ENCODE data around the gene SPDEF.
A peak's percentile ranks its signal among the peaks of the same experiment; 100 is the strongest.

The SPDEF gene

GRCh38 chr6:34574647-34575293 lies 18.6 kb upstream of the SPDEF start:
- no peaks in the 10 kb centered on the region for H3K27me3 Mint-ChIP-seq
- no peak overlapping the region for H3K27ac Mint-ChIP-seq
- no peaks in the 10 kb centered on the region for H3K4me1 Mint-ChIP-seq (ENCODE audit: low read depth)
- H3K36me3 Mint-ChIP-seq (ENCODE audit: low read depth) = no peaks in the 10 kb centered on the region
- no peaks in the 10 kb centered on the region for H3K9me3 Mint-ChIP-seq
- H3K4me3 Mint-ChIP-seq = no peak overlapping the region

- no peaks in the 10 kb centered on the region for H3K36me3 Mint-ChIP-seq (ENCODE audit: low read depth)
- no peaks in the 10 kb centered on the region for H3K4me1 Mint-ChIP-seq (ENCODE audit: low read depth)
- no peak overlapping the region for H3K4me3 Mint-ChIP-seq
- H3K27ac Mint-ChIP-seq = no peak overlapping the region
- H3K9me3 Mint-ChIP-seq = no peaks in the 10 kb centered on the region
- H3K27me3 Mint-ChIP-seq = no peaks in the 10 kb centered on the region
Observed at GRCh38 chr6:34573567-34574183, 17.5 kb upstream of the SPDEF start.

- Mint-ChIP-seq H3K36me3 (ENCODE audit: low read depth) (no peaks in the 10 kb centered on the region), H3K27me3 (no peaks in the 10 kb centered on the region), H3K4me3 (no peak overlapping the region), H3K9me3 (no peaks in the 10 kb centered on the region), H3K4me1 (ENCODE audit: low read depth) (no peaks in the 10 kb centered on the region), H3K27ac (no peak overlapping the region)
Observed at GRCh38 chr6:34572585-34572984, 16.5 kb upstream of the SPDEF start.

- Mint-ChIP-seq H3K9me3 (no peaks in the 10 kb centered on the region), H3K4me1 (ENCODE audit: low read depth) (no peaks in the 10 kb centered on the region), H3K36me3 (ENCODE audit: low read depth) (no peaks in the 10 kb centered on the region), H3K4me3 (no peak overlapping the region), H3K27me3 (no peaks in the 10 kb centered on the region), H3K27ac (no peak overlapping the region)
Observed at GRCh38 chr6:34572021-34572420, 15.9 kb upstream of the SPDEF start.

- Mint-ChIP-seq H3K4me1 (ENCODE audit: low read depth) (no peaks in the 10 kb centered on the region), H3K4me3 (no peak overlapping the region), H3K36me3 (ENCODE audit: low read depth) (no peaks in the 10 kb centered on the region), H3K27ac (no peak overlapping the region), H3K9me3 (no peaks in the 10 kb centered on the region), H3K27me3 (no peaks in the 10 kb centered on the region)
Observed at GRCh38 chr6:34571388-34571787, 15.3 kb upstream of the SPDEF start.

GRCh38 chr6:34570066-34570833 lies 14.1 kb upstream of the SPDEF start:
- H3K4me1 Mint-ChIP-seq (ENCODE audit: low read depth) = no peaks in the 10 kb centered on the region
- no peaks in the 10 kb centered on the region for H3K36me3 Mint-ChIP-seq (ENCODE audit: low read depth)
- H3K4me3 Mint-ChIP-seq = no peak overlapping the region
- H3K27ac Mint-ChIP-seq = peak overlapping the region; percentile 12
- no peaks in the 10 kb centered on the region for H3K9me3 Mint-ChIP-seq
- H3K27me3 Mint-ChIP-seq = no peaks in the 10 kb centered on the region

GRCh38 chr6:34569361-34569973 lies 13.3 kb upstream of the SPDEF start:
- Mint-ChIP-seq H3K36me3 (ENCODE audit: low read depth) (no peaks in the 10 kb centered on the region), H3K9me3 (no peaks in the 10 kb centered on the region), H3K4me1 (ENCODE audit: low read depth) (no peaks in the 10 kb centered on the region)

GRCh38 chr6:34568341-34569201 lies 12.4 kb upstream of the SPDEF start:
- no peaks in the 10 kb centered on the region for H3K9me3 Mint-ChIP-seq
- H3K27me3 Mint-ChIP-seq = no peaks in the 10 kb centered on the region
- H3K4me1 Mint-ChIP-seq (ENCODE audit: low read depth) = no peaks in the 10 kb centered on the region
- no peaks in the 10 kb centered on the region for H3K36me3 Mint-ChIP-seq (ENCODE audit: low read depth)
- no peak overlapping the region for H3K27ac Mint-ChIP-seq
- no peak overlapping the region for H3K4me3 Mint-ChIP-seq

More at GRCh38 chr6:34569361-34569973, 13.3 kb upstream of the SPDEF start:
- Mint-ChIP-seq H3K4me3 (no peak overlapping the region), H3K27me3 (no peaks in the 10 kb centered on the region), H3K27ac (no peak overlapping the region)

- Mint-ChIP-seq H3K9me3 (no peaks in the 10 kb centered on the region), H3K27me3 (no peaks in the 10 kb centered on the region), H3K36me3 (ENCODE audit: low read depth) (no peaks in the 10 kb centered on the region), H3K4me3 (no peak overlapping the region), H3K4me1 (ENCODE audit: low read depth) (no peaks in the 10 kb centered on the region), H3K27ac (no peak overlapping the region)
Observed at GRCh38 chr6:34566830-34567546, 10.9 kb upstream of the SPDEF start.

- Mint-ChIP-seq H3K27ac (peak overlapping the region; percentile 24), H3K27me3 (no peaks in the 10 kb centered on the region), H3K9me3 (no peaks in the 10 kb centered on the region), H3K4me1 (ENCODE audit: low read depth) (no peaks in the 10 kb centered on the region), H3K36me3 (ENCODE audit: low read depth) (no peaks in the 10 kb centered on the region), H3K4me3 (no peak overlapping the region)
Observed at GRCh38 chr6:34565722-34566137, 9.6 kb upstream of the SPDEF start.

- H3K4me1 Mint-ChIP-seq (ENCODE audit: low read depth) = no peaks in the 10 kb centered on the region
- H3K36me3 Mint-ChIP-seq (ENCODE audit: low read depth) = no peaks in the 10 kb centered on the region
- no peaks in the 10 kb centered on the region for H3K27me3 Mint-ChIP-seq
- H3K9me3 Mint-ChIP-seq = no peaks in the 10 kb centered on the region
- H3K4me3 Mint-ChIP-seq = no peak overlapping the region
- H3K27ac Mint-ChIP-seq = no peak overlapping the region
Observed at GRCh38 chr6:34564181-34564580, 8.1 kb upstream of the SPDEF start.

- H3K27me3 Mint-ChIP-seq = no peaks in the 10 kb centered on the region
- H3K27ac Mint-ChIP-seq = no peak overlapping the region
- no peaks in the 10 kb centered on the region for H3K9me3 Mint-ChIP-seq
- H3K36me3 Mint-ChIP-seq (ENCODE audit: low read depth) = no peaks in the 10 kb centered on the region
- no peak overlapping the region for H3K4me3 Mint-ChIP-seq
- H3K4me1 Mint-ChIP-seq (ENCODE audit: low read depth) = no peaks in the 10 kb centered on the region
Observed at GRCh38 chr6:34563513-34563870, 7.4 kb upstream of the SPDEF start.

- Mint-ChIP-seq H3K4me3 (no peak overlapping the region), H3K4me1 (ENCODE audit: low read depth) (no peaks in the 10 kb centered on the region)
Observed at GRCh38 chr6:34562861-34563512, 6.9 kb upstream of the SPDEF start.

GRCh38 chr6:34562350-34562749 lies 6.2 kb upstream of the SPDEF start:
- no peaks in the 10 kb centered on the region for H3K4me1 Mint-ChIP-seq (ENCODE audit: low read depth)

More at GRCh38 chr6:34562861-34563512, 6.9 kb upstream of the SPDEF start:
- no peaks in the 10 kb centered on the region for H3K27me3 Mint-ChIP-seq
- H3K9me3 Mint-ChIP-seq = no peaks in the 10 kb centered on the region
- no peak overlapping the region for H3K27ac Mint-ChIP-seq
- H3K36me3 Mint-ChIP-seq (ENCODE audit: low read depth) = no peaks in the 10 kb centered on the region

More at GRCh38 chr6:34562350-34562749, 6.2 kb upstream of the SPDEF start:
- Mint-ChIP-seq H3K27me3 (no peaks in the 10 kb centered on the region), H3K27ac (no peak overlapping the region), H3K4me3 (no peak overlapping the region), H3K36me3 (ENCODE audit: low read depth) (no peaks in the 10 kb centered on the region), H3K9me3 (no peaks in the 10 kb centered on the region)
